22Rv1 (cell line): ENCODE results near the gene MAP1LC3B2.

Experiments
- ZFX ChIP-seq: fragments of 450-650 bp; IDR thresholded peaks from 2 replicates; pipeline ENCODE4 v1.6.1; 2017; ENCODE audit warnings: antibody characterized with exemption, borderline replicate concordance
- TF ChIP-seq, protein P1 (sequence below): fragments of 450-650 bp; IDR thresholded peaks from 2 replicates; pipeline ENCODE4 v1.5.1; 2017; ENCODE audit warnings: mild to moderate bottlenecking

DNA sequence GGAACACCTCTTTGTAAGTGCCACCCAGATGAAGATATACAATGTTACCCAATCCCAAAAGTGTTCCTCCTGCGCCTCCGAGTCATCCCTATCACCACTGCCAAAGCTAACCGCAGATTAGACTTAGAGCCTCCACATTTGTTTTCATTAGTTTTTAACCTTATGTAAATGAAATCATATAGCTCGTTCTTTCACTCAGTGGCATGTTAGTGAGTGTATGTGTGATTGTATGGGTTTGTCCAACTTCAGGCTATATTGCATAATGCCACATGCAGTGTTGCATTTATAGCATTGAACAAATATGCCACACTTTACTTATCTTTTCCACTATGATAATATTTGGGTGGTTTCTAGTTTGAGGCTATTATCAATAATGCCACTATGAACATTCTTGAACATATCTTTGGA is 18.0 kb downstream of the MAP1LC3B2 start:
- TF ChIP-seq, protein P1, sequence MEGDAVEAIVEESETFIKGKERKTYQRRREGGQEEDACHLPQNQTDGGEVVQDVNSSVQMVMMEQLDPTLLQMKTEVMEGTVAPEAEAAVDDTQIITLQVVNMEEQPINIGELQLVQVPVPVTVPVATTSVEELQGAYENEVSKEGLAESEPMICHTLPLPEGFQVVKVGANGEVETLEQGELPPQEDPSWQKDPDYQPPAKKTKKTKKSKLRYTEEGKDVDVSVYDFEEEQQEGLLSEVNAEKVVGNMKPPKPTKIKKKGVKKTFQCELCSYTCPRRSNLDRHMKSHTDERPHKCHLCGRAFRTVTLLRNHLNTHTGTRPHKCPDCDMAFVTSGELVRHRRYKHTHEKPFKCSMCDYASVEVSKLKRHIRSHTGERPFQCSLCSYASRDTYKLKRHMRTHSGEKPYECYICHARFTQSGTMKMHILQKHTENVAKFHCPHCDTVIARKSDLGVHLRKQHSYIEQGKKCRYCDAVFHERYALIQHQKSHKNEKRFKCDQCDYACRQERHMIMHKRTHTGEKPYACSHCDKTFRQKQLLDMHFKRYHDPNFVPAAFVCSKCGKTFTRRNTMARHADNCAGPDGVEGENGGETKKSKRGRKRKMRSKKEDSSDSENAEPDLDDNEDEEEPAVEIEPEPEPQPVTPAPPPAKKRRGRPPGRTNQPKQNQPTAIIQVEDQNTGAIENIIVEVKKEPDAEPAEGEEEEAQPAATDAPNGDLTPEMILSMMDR = no peak
- no peak for TF ChIP-seq ZFX
